GM12864 (cell line): Measurements from ENCODE around the gene LSS.

Experiments
- DNase-seq: peaks from one replicate; pipeline ENCODE4 v3.0.0-alpha.2; 2011; ENCODE audit warnings: low read depth
- H3K4me3 ChIP-seq: 2 replicates; pipeline ENCODE4 v1.5.1; 2011; ENCODE audit warnings: mild to moderate bottlenecking, low read depth, low read length, control low read depth
- CTCF ChIP-seq: IDR thresholded peaks from 2 replicates; pipeline ENCODE4 v1.5.1; 2011; ENCODE audit warnings: low read depth, mild to moderate bottlenecking, moderate library complexity, low read length, control low read depth, inconsistent platforms; ENCODE audit errors: missing control alignments

LSS gene

GRCh38 chr21:46220275-46220810, 8.2 kb downstream of the LSS start:
- no peak for TF ChIP-seq CTCF
- DNase-seq, result no peak

GRCh38 chr21:46219591-46220239, 8.9 kb downstream of the LSS start:
- no peak overlapping the region for H3K4me3 ChIP-seq
- TF ChIP-seq CTCF, result no peak
- DNase-seq, result no peak

More at GRCh38 chr21:46220275-46220810, 8.2 kb downstream of the LSS start:
- H3K4me3 ChIP-seq, result no peak overlapping the region

GRCh38 chr21:46218906-46219590, 9.5 kb downstream of the LSS start:
- no peak for DNase-seq
- no peak for TF ChIP-seq CTCF
- H3K4me3 ChIP-seq, result no peak overlapping the region

- TF ChIP-seq CTCF, result no peak
- no peak overlapping the region for H3K4me3 ChIP-seq
- no peak for DNase-seq
Measured at GRCh38 chr21:46217511-46218196, 10.9 kb downstream of the LSS start.

- no peak for TF ChIP-seq CTCF
- DNase-seq, result no peak
- no peak overlapping the region for H3K4me3 ChIP-seq
Measured at GRCh38 chr21:46216132-46216747, 12.3 kb downstream of the LSS start.

GRCh38 chr21:46215436-46216131, 13.0 kb downstream of the LSS start:
- no peak for TF ChIP-seq CTCF
- no peak overlapping the region for H3K4me3 ChIP-seq
- DNase-seq, result no peak
